Thyroid gland (tissue), 4 donors: ENCODE measurements around the gene KCNQ1OT1.

Experiments used
- CTCF ChIP-seq, 6 experiments: fragments of 200-600 bp in 3 of 6; fragments of 450-650 bp in 3 of 6; sonication (generic) in 3 of 6; IDR thresholded peaks; one replicate each; pipeline ENCODE4 v1.5.1; 2016 to 2019; ENCODE audit warnings: antibody characterized with exemption in 6 of 6, mild to moderate bottlenecking in 2 of 6, inconsistent platforms in 1 of 6, moderate library complexity in 1 of 6
- POLR2A ChIP-seq, 2 donors: fragments of 450-650 bp; IDR thresholded peaks; one replicate each; pipeline ENCODE4 v1.6.1; 2017; ENCODE audit warnings: antibody characterized with exemption in 2 of 2, mild to moderate bottlenecking in 2 of 2, moderate library complexity in 1 of 2

DNA sequence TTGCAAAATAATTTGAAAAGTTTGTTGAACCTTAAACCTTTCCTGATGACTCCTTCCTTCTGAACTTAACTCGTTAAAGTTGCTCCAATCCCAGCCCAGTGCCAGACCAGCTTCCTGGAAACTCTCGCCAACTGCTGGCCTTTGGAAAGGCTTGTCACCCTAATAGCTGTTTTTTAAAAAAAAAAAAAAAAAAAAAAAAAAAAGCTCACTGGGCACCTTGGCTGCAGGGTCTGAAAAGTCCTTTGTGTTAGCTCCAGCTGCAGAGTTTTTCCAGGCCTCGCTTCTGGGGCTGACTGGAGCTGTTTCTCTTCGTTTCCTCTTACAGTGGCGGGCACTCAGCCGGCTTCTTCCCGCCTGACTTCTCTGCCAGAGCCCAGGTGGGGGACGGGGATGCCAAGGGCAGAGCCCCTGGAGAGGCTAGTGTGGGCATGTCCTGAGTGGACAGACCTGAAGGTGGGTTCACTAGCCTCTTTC lies 25.1 kb downstream of the KCNQ1OT1 start:
- no peak for TF ChIP-seq CTCF (IDR thresholded peaks at IDR 0.05)
- TF ChIP-seq POLR2A (IDR thresholded peaks at IDR 0.05): no peak
